ENCODE measurements around the gene MYO5A. TPM values are rescaled to one million over a fixed set of nuclear protein-coding genes. Genes with fewer than 3 reads are reported as not detected.

MYO5A gene
- total RNA-seq, 1 donor from 2014 or later, result 67.8 TPM

DNA sequence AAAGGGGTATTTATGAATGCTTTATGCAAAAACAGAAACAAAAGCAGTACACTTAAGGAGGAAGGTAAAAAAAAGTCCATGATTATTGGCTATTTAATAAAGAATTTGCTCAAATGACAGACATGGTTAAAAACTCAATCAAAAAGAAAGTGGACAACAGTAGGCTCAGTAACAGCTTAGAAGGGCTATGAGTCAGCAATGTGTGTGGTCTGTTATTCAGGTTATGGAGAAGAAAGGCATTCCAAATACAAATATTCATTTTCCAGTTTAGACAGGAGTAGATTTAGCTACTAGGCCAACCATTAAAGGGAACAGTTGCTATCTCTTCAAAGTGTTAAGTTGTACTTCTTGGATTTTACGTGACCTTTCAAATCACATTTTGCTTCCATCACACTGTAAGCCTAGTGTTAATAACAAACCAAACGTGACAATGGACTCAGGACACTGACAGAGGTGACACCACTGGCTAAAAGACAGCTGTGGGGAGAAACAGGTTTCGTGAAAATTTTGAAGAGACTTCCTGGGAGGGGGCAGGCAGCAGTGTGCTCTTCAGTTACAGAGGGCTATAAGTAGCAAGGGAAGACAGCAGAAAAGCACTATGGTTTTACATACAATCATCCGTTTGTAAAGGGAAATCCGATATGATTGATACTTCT lies 191.4 kb downstream of the MYO5A start:
- no peak for DNase-seq (ENCODE audit: low spot score)

DNA sequence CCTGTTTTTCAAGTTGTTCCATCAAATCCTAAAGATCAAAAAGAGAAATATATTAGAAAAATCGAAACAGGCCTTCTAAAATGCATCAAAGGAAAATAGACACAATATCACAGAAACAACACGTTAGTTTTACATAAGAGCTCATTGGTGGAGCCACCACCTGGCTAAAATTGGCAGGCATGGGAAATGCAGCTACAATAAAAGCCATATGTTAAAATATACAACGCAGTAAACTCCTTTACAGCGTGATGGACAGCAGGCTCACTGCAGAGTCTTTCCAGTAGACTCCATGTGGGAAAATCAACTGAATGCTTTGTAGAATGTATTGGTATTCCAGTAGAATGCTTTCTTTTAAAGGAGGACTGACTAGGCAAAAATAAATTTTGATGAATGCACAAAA lies 192.2 kb downstream of the MYO5A start:
- no peak for DNase-seq (ENCODE audit: low spot score)

DNA sequence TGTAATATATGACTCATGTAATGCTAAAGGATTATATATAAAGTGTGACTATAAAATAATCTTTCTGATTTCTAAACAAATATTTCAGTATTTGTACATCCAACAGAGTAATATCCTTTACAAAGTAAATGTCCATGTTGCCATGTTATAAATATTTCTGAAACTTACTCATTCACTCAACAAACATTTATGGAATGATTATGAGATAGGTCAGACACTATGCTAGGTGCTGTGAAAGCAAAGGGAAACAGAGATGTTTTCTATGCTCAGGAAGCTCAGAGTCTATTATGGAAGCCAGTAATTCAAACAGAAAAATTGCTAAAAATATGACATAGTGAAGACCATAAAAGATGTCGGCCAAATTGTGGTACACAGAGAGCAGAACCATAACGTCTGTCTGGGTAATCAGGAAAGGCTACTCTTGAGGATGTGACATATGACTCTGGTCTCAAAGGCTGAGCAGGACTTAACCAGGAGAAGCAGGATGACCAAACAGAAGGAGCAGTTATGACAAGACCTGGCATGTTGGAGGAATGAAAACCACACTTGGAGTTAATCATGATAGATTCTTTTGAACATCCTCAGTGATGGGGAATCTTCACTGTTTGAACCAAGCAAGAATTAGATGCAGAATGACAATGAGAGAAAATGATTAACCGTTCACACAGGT lies 194.1 kb downstream of the MYO5A start:
- DNase-seq (ENCODE audit: low spot score), result no peak

DNA sequence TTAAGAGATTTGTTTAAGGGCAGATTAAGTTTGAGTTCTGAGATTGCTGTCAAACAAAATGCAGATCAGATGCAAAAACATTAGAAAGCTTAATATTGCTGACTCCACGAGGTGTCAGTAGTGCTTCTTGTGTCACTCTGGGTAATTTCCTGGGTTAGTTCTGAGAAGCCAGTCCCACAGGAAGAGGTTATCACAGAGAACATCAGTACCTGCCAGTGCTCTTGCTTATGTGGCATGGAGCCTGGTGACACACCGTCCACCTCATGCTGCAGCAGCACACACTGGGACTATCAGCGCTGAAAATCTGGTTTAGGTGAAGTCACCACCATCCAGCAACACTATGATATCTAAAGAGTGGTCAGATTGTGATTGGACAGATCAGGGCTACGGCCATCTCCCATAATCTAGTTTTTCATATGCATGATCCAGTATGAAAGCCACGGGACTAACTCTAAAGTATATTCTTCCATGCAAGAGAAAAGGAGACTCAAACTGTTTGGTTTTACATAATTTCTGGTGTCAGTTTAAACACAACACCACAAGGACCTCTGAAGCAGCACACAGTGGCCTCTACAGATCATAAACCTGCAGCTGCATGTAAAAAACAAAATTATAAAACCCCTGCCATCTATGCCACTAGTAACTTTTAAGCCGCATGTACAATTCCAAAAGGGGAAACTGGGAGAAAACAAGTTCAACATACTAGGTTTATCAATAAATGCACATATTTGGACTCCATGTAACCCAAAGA lies 197.0 kb downstream of the MYO5A start:
- no peak for DNase-seq (ENCODE audit: low spot score)

DNA sequence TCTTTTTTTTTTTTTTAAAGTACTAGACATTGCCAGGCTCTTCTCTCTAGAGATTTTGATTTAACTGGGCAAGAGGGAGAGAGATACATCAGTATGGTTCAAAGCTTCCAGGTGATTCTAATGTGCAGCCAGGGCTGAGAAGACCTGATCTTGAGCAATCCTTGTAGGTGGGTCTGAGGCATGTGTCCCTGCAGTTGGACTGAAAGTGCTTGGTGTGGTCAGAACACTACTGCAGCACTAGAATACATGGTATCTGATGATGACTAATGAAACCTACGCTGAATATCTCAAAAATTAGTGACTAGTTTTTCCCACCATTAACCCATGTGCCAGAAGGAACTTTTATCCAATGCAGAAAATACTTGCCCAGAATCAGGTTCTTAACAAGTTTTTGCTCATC lies 198.7 kb downstream of the MYO5A start:
- DNase-seq (ENCODE audit: low spot score), result no peak

DNA sequence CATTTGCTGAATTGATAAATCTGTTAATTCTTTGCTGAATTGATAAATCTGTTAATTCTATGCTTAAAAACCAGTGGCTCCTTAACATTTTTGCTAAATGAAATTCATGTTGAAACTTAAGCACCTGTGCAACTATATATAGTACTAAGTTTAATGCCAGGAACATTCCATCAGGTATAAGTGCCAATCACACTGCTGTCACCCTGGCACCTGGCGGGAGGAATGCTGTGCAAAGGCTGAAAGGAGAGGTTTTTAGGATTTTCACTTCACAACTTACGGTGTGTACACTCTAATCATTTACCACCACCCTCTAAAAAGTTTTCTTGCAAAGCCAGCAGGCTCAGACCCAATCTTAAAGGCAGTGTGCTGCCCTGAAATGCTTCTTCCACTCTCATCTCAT lies 199.5 kb downstream of the MYO5A start:
- no peak for DNase-seq (ENCODE audit: low spot score)

DNA sequence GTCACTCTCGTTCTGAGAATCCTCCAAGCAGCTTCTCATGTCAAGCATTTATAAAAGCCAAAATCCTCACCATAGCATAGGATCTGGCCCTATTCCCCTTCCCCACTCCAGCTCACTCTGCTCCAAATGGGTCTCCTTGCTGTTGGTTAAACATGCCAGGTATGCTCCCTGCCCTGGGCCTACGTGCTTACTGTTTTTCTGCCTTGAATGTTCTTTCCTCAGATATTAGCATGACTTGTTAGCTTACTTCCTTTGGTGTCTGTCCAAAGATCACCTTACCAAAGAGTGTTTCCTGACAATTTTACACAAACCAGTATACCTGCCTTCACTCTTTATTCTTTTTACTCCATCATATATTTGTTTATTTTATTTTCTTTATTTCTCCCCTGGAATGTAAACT lies 200.0 kb downstream of the MYO5A start:
- no peak for DNase-seq (ENCODE audit: low spot score)

DNA sequence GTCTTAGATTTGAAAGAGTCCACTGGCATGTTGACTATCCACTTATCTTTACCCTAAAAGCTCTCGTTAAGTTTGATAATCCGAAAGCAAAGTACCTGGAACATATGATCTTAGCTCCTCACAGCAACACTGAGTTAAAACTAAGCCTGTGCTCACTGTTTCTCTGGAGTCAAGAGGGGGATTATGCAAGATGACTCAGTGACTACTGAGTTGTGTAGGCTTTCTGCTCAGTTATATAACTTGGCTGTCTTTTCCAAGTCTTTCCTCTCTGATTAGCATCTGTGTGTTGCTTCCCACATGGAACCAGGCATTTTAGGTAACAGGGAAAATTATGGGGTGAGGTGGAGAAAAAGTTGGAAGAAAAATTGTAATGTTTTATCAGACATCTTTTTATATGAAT lies 201.9 kb downstream of the MYO5A start:
- DNase-seq (ENCODE audit: low spot score), result no peak

DNA sequence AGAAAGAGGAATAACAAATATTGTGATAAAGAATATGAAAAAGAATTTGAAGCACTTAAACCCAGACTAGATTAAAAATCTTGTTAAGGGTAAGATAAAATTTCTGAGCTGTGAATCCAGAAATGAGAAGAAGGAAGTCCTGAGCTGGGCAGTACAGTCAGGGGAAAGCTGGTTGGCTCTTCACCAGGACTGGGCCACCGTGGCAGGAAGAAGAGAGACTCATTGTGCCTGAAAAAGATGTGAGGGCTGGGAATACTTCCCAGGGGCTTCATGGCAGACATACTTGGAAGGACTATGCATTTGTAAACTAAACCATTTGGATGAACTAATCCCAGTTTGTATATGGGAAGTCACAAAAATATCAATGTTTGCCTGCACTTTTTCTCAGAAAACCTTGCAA lies 204.6 kb downstream of the MYO5A start:
- no peak for DNase-seq (ENCODE audit: low spot score)

DNA sequence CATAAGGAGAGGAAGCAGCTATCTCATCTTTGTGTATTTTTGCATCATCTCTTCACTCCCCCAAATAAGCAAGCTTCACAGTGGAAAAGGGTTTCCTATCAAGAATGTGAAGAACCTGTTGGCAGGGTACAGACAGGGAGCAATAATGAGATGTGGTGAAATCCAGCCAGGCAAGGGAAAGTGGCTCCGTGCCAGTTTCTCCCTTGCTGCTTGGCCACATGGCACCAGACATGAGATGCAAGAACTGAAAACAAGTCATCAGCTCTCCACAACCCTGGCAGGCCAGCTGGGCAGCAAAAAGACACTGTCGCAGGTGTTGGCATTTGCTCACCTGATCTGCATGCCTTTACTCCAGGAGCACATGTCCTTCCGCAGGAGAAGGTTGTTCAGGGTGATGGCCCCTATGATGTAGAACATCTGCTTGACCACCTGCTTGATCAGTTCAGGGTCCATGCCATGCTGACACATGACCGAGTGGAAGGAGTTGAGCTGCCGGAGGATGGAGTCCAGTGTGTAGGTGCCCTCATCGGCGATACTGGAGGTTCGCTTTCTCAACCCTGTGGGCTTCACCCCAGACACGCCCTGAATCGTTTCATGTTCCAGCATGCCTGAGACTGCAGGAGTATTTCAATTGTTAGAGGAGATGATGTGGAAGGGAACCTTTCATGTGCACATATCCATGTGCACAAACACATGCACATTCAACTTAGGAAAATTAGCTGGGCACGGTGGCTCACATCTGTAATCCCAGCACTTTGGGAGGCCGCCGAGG lies 209.8 kb downstream of the MYO5A start:
- DNase-seq (ENCODE audit: low spot score), result no peak

DNA sequence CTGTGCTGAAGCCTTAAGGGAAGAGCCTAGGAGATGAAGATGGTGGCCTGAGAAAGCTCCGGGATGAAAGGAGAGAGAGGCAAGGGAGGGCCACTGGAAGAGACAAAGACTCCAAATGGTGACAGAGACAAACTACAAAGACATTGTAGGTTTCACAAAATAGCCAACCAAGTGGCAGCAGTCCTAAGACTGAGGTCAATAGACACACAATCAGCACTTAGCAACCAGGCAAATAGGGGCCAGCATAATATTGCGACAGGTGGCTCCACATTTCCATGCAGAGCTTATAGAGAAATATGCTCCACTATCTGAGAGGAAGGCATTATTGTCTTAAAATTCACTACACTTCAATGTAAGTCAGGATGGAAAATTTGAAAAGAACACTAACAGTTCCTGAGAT lies 211.0 kb downstream of the MYO5A start:
- DNase-seq (ENCODE audit: low spot score), result no peak

DNA sequence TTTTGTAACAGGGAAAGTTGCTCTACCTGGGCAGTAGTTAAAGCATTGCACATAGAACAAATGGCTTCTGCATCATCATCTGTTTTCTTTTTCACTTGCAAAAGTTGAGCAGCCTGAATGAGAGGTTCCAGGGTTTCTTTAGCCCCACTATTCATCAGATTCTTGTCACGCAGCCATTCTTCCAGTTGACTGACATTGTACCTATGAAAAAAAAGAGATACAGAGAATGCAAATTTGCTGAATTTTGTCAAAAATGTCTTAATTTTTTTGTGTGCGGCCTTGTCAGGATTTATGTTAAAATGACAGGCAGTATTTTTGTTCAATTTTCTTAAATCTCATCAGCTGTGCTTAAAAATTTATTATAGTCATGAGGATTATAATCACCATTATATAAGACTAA lies 211.7 kb downstream of the MYO5A start:
- DNase-seq (ENCODE audit: low spot score), result no peak

DNA sequence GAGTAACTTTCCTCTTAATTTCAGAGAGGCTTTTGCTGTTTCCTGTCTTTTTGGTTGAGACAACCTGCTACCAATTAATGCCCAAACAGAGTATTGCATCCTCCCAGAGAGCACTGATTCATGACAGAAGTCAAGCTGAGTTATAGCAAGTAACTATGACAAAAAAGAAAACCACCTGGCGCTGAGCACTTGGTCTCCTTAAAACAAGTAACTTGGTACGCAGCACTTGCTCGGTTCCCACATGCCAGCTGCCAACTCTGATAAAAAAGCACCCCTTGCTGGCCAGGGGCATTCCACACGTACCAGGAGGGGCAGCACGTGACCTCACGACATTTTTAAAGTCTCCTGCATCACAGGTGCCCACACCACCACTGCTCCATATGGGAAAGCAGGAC lies 219.5 kb downstream of the MYO5A start:
- DNase-seq (ENCODE audit: low spot score), result no peak

DNA sequence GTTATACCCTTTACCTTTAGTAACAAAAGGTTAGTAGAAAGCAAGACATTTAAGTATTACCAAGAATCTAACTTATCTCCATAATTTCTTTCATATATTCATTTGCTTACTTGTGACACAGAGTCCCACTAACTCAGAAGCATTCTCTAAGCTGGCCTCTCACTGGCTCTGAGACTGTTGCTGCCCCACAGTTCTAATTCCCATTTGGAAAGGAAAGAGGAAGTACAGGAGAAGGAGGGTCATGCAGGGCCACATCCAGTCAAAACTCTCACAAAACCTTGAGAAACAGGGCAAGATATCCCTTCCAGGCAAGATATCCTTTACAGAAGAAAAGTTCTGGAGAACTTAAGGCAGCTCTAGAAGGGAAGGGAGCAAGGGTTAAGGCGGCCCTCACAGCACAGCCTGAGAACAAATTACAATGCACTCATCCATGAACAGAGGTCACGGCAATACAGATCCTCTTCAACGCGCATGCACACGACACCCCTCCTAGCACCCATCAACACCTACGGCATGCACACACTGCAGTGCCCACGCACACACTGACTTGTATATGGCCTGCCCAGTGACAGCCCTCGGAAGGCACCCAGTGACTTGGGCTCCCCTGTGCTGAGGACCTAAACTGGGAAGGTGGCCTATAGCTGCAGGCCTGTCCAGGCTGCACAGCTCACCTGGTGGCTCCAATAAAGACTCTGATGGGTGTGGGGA lies 220.1 kb downstream of the MYO5A start:
- DNase-seq (ENCODE audit: low spot score), result no peak

DNA sequence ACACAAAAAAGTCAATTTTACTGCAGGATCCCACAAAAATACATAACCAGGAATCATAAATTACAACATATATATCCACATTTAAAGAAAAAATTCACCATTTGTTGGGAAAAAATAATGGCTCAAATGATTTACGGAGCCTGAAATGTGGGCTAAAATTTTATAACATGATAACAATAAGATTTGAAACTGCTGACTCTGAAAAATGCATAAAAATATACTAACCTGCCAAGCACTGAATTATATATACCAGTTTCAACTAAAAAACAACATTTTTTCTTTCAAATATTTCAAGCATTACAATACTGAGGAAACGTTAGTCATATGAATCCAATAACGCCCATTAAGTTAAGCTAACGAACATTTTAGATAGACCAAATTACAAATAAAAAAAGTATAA lies 220.8 kb downstream of the MYO5A start:
- DNase-seq (ENCODE audit: low spot score), result no peak

DNA sequence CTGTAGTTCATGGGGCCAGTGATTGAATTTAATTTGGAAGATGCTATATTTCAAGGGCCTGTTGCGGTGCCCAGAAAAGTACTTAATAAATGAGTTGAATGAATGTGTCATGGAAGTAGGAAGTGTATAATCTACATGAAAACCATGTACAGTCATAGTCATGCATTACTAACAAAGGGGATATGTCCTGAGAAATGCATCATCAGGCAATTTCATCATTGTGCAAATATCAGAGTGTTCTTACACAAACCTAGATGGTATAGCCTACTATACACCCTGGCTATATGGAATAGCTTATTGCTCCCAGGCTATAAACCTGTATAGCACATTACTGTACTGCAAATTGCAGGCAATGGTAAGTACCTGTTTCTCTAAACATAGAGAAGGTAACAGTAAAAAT lies 222.4 kb downstream of the MYO5A start:
- no peak for DNase-seq (ENCODE audit: low spot score)

DNA sequence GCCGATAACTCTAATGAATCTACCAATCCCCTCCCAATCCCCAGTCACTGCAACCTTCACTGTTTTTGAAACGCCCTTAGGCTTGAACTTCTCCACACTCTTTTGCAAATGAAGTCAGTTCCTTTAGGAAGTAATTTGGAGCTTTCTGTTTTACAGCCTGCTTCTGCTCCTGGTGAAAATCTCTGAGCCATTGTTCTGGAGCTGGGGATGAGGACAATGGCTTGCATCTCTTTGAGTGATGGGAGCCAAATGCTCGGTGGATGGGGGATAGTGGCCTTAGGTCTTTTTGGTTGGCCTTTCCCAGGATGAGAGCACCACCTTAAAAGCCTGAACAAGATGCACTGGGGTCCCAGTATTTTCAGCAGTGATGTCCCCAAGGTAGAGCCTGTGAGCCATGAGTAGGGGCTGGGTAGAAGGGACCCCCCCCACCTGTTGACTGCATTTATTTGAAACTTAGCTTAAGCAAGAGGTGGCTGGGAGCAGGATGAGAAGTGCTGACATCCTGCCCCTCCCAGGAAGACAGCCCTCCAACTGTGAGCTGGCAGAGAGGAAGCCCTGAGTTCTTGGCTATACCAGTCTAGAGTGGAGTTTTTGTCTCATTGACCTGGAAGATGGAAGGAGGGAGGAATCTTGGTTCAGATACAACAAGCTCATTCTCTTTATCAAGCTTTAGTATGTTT lies 225.4 kb downstream of the MYO5A start:
- no peak for DNase-seq (ENCODE audit: low spot score)

DNA sequence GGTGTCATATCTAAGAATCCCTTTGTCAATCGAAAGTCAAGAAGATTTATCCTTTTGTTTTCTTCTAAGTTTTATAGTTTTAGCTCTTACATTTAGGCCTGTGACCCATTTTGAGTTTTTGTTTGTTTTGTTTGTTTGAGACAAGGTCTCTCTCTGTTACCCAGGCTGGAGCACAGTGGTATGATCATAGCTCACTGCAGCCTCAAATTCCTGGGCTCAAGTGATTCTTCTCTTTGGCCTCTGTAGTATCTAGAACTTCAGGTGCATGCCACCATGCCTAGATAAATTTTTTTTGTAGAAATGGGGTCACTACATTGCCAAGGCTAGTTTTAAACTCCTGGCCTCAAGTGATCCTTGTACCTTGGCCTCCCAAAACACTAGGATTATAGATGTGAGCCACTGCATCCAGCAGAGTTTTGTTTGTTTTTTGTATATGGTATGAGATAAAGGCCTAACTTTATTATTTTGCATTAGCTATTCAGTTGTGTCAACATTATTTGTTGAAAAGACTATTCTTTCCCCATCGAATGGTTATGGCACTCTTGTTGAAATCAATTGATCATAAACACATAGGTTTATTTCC lies 227.3 kb downstream of the MYO5A start:
- no peak for DNase-seq (ENCODE audit: low spot score)

DNA sequence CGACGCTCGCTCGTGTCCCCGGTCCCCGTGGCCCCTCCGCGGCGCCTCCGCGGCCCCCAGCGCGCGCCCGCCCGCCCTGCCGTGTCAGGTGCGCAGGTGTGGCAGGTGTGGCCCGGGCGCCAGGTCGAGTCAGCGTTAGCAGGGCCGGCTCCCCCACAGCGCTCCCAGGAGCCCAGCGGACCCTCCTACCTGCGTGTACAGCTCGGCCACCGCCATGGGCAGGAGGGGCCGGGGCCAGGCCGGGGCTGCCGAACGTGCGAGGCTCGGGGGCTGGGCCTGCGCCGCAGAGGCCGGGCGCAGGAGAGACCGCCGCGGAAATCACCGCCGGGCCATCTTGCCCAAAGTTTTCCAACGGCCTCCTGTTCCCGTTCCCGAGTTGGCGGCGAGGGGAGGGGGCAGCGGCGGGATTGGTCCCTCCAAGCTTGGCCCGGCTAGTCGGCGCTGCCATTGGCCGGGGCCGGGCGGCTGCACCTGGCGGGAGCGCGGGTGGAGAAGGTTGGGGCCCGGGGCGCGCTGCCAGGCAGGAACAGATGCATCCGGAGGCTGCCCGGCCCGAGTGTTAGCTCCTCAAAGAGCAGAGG lies 233.2 kb downstream of the MYO5A start, which contains the start of gene MYO5C:
Gene MYO5C, minus strand, starts transcription at position 384 of the 581 bp plus-strand sequence. Its CDS starts 168 bp downstream, at position 216.
- DNase-seq (ENCODE audit: low spot score), result no peak
